Fibroblast of villous mesenchyme (primary cell): ENCODE results near the gene PRMT3. TPM values are rescaled to one million over a fixed set of nuclear protein-coding genes. Genes with fewer than 3 reads are reported as not detected.
"Not testable (repeated sequence)": the region's sequence is repeated elsewhere in the genome, so short reads cannot be mapped to it uniquely, and the experiment has no call there.

ENCODE experiments used
- DNase-seq: peaks from one replicate; pipeline ENCODE4 v3.0.0-alpha.2; 2010; ENCODE audit warnings: low read depth
- H3K4me3 ChIP-seq: 2 replicates; pipeline ENCODE4 v1.5.1; 2011; ENCODE audit warnings: low read depth, mild to moderate bottlenecking, low read length
- total RNA-seq: library from RNA; depleted of rRNA; stranded (reverse); fragments of >200 nt; gene quantifications from 2 replicates; pipeline ENCODE4 v1.2.3, GENCODE V29; 2012
- TF ChIP-seq, protein P1 (sequence below): IDR thresholded peaks from 2 replicates; pipeline ENCODE4 v1.5.1; 2012; ENCODE audit warnings: low read depth, mild to moderate bottlenecking, low read length; ENCODE audit not compliant: insufficient read depth

Gene PRMT3
- total RNA-seq, 1 donor, result 13.0 TPM

- DNase-seq, result no peak
Measured at GRCh38 chr11:20373568-20374209, 13.8 kb upstream of the PRMT3 start.

DNA sequence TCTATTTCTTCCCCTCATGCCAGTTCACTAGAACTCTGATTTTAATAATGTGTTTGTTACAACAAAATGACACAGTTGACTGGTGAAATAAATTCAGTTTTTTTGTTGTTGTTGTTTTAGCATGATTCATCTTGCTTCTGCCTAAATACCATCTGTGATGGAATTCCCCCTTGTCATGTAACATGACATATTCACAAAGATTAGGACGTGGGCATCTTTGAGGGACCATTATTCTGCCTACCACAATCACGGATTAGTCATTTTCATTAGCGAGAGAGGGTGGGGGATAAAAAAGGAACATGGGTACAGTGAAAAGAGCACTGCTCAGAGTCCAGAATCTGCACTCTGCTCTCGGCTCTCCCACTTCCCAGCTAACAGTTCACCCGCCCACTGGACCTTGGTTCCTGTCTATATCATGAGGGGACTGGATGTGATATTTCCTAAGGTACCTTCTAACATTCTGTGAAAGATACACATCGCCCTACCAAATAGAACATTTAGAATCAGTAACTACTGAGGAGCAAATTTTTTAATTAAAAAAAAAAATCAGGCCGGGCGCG is 12.7 kb upstream of the PRMT3 start:
- DNase-seq, result no peak
- TF ChIP-seq, protein P1, sequence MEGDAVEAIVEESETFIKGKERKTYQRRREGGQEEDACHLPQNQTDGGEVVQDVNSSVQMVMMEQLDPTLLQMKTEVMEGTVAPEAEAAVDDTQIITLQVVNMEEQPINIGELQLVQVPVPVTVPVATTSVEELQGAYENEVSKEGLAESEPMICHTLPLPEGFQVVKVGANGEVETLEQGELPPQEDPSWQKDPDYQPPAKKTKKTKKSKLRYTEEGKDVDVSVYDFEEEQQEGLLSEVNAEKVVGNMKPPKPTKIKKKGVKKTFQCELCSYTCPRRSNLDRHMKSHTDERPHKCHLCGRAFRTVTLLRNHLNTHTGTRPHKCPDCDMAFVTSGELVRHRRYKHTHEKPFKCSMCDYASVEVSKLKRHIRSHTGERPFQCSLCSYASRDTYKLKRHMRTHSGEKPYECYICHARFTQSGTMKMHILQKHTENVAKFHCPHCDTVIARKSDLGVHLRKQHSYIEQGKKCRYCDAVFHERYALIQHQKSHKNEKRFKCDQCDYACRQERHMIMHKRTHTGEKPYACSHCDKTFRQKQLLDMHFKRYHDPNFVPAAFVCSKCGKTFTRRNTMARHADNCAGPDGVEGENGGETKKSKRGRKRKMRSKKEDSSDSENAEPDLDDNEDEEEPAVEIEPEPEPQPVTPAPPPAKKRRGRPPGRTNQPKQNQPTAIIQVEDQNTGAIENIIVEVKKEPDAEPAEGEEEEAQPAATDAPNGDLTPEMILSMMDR, result no peak
- no peak overlapping the region for H3K4me3 ChIP-seq

More at GRCh38 chr11:20373568-20374209, 13.8 kb upstream of the PRMT3 start:
- H3K4me3 ChIP-seq, result no peak overlapping the region
- TF ChIP-seq, protein P1, result no peak

DNA sequence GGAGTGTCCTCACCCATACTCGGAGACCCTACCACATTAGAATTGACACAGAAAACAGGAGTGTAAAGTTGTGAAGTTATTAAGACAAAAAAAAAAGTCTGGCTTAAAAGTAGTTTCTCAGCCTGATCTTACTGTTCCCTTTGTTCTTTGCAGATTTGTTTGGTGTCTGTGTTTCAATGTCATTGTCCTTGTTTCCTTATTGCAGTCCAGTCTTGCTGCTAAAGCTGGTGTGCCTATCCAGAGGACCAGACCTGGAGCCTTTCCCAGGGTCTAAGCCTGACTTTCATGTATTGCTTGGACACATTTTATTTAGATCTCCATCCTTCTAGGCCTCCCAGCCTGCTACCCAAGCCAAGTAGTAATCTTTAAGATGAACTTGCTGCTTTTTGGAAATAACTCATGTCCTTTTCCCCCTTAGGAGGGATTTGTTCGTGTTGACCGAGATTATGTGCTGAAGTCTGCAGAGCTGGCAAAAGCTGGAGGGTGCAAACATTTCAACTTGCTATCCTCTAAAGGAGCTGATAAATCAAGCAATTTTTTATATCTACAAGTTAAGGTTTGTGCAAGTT is 11.3 kb upstream of the PRMT3 start:
- DNase-seq, result no peak
- H3K4me3 ChIP-seq, result no peak overlapping the region
- TF ChIP-seq, protein P1, result no peak

DNA sequence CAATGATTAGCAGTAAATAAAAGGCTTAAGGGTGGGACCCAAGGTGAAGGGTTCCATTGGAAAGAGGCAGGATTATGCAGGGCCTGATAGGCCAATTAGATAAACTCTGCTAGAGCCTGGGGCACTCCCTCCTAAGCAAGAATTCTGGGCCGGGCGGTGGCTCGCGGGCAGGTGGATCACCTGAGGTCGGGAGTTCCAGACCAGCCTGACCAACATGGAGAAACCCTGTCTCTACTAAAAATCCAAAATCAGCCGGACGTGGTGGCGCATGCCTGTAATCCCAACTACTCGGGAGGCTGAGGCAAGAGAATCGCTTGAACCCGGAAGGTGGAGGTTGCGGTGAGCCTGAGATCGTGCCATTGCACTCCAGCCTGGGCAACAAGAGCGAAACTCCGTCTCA is 1.5 kb upstream of the PRMT3 start:
- not testable (repeated sequence) for H3K4me3 ChIP-seq, DNase-seq

GRCh38 chr11:20388096-20389055 is 860 bp downstream of the PRMT3 start:
- TF ChIP-seq, protein P1, result no peak
- peak; percentile 2 for DNase-seq
- H3K4me3 ChIP-seq, result peak overlapping the region; percentile 95

DNA sequence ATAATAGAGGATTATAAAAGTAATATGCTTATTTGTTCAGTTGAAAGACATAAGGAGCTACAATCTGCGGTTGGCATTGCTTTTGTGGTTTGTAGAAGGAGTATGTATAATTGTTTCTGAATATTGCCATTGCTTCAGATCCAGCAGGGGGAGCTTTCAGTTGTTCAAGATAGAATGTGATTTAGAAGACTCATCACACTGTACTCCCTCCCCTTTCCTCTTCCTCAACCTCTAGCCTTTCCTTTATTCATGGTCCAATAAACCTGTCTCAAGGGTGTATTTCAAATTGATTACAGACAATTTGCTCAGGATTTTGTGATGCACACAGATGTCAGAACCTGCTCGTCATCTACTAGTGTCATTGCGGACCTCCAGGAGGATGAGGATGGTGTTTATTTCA is 9.8 kb downstream of the PRMT3 start:
- H3K4me3 ChIP-seq, result no peak overlapping the region
- DNase-seq, result peak; percentile 66
- TF ChIP-seq, protein P1, result peak; percentile 65

GRCh38 chr11:20399498-20399897 is 12.0 kb downstream of the PRMT3 start:
- no peak for DNase-seq
- TF ChIP-seq, protein P1, result no peak

More at GRCh38 chr11:20399498-20399897, 12.0 kb downstream of the PRMT3 start:
- no peak overlapping the region for H3K4me3 ChIP-seq
